ENCODE results near the gene ACTL8. TPM values are rescaled to one million over a fixed set of nuclear protein-coding genes. Genes with fewer than 3 reads are reported as not detected.

The ACTL8 gene
- total RNA-seq, 3 donors from 2014 or later, result not detected

DNA sequence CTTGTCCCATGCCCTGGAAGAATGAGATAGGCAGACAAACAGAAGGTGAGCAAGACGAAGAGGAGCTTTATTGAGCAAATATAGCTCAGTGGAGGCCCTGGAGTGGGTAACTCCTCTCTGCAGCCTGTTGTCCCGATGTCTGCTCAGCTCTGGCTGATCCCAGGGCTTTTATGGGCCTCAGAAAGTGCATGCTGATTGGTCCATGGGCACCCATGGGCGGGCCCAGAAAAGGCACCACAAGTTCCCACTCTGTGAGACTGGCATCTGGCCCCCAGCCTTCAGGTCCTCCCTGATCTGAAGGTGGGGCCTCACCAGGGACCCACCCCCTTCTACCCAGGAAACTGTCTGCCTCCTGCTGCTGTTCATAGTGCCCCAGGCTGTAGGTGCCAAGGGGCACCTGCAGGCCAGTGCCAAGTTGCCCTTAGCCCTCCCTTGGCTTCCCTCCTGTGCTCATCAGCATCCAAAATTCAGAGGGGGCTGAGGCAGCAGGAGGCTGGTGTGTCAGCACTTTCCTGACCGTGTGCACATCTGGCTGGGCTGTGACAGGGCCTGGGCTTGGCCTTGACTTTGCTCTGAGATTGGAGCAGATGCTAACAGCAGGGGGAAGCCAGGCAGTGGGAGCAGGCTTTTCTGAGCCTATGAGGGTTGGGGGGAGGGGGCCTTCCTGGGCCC lies 35.4 kb downstream of the ACTL8 start:
- Histone ChIP-seq H3K4me1 (no peaks in the 10 kb centered on the region), H3K9me3 (no peaks in the 10 kb centered on the region), H3K36me3 (no peaks in the 10 kb centered on the region), H3K4me3 (no peak overlapping the region), H3K27ac (no peak overlapping the region), H3K27me3 (peaks cover 0 to 40% of the 10 kb centered on the region in 2 donors)
- intact Hi-C loops (cut with DNase I; ENCODE audit: low total_unique reads), result no loop called here
- DNase-seq (ENCODE audit: low spot score in 2 of 2), result no peak
- TF ChIP-seq POLR2AphosphoS5 (IDR thresholded peaks at IDR 0.05) (no peak), POLR2A (IDR thresholded peaks at IDR 0.05) (no peak)
- TF ChIP-seq, protein P1, sequence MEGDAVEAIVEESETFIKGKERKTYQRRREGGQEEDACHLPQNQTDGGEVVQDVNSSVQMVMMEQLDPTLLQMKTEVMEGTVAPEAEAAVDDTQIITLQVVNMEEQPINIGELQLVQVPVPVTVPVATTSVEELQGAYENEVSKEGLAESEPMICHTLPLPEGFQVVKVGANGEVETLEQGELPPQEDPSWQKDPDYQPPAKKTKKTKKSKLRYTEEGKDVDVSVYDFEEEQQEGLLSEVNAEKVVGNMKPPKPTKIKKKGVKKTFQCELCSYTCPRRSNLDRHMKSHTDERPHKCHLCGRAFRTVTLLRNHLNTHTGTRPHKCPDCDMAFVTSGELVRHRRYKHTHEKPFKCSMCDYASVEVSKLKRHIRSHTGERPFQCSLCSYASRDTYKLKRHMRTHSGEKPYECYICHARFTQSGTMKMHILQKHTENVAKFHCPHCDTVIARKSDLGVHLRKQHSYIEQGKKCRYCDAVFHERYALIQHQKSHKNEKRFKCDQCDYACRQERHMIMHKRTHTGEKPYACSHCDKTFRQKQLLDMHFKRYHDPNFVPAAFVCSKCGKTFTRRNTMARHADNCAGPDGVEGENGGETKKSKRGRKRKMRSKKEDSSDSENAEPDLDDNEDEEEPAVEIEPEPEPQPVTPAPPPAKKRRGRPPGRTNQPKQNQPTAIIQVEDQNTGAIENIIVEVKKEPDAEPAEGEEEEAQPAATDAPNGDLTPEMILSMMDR (IDR thresholded peaks at IDR 0.05), result no peak

DNA sequence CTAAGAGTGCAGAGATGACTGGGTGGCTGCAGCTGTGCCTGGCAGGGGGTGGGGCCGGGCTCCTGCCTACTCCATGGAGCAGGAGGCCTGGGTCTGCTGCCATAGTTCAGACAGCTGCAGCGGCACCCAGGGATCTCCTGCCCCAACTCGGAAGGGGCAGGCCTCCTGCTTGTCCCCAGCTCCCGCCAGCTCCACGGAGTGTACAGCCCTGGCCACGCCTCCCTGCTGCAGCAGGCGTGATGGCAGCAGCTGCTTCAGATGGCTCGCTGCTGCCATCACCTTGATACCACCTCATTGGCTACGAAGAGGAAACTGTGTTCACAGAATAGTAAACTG lies 35.9 kb downstream of the ACTL8 start:
- Histone ChIP-seq H3K4me1 (no peaks in the 10 kb centered on the region), H3K27me3 (peaks cover 0 to 40% of the 10 kb centered on the region in 2 donors), H3K9me3 (no peaks in the 10 kb centered on the region), H3K4me3 (no peak overlapping the region), H3K36me3 (no peaks in the 10 kb centered on the region), H3K27ac (no peak overlapping the region)
- TF ChIP-seq, protein P1 (IDR thresholded peaks at IDR 0.05), result no peak
- no peak for TF ChIP-seq POLR2A (IDR thresholded peaks at IDR 0.05)
- TF ChIP-seq POLR2AphosphoS5 (IDR thresholded peaks at IDR 0.05), result no peak
- DNase-seq (ENCODE audit: low spot score in 2 of 2), result peak in 1 of 2 donors; percentile 5
- intact Hi-C loops (cut with DNase I; ENCODE audit: low total_unique reads), result no loop called here

DNA sequence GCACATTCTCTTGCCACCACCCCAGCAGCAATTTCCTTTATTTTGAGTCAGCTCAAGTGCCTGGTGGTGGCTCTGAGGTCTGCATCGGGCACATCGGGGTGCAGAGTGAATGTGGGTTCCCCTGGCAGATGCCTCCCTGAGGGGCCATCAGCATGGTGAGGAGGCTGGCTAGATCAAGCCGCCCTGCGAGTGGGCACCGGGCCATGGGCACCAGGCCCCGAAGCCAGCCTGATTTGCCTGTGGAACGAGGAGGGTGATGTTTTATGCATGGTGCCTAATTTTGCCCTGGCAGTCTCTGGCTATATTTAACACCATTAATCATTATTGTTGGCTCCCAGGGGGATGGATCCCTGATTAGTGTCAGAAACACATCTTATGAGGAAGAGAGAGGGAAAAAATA lies 36.3 kb downstream of the ACTL8 start:
- Histone ChIP-seq H3K27me3 (peaks cover 0 to 42% of the 10 kb centered on the region in 2 donors), H3K36me3 (no peaks in the 10 kb centered on the region), H3K4me3 (no peak overlapping the region), H3K4me1 (no peaks in the 10 kb centered on the region), H3K27ac (no peak overlapping the region), H3K9me3 (no peaks in the 10 kb centered on the region)
- intact Hi-C loops (cut with DNase I; ENCODE audit: low total_unique reads), result no loop called here
- no peak for TF ChIP-seq POLR2A (IDR thresholded peaks at IDR 0.05)
- no peak for TF ChIP-seq POLR2AphosphoS5 (IDR thresholded peaks at IDR 0.05)
- TF ChIP-seq, protein P1 (IDR thresholded peaks at IDR 0.05), result no peak
- peak in 1 of 2 donors; percentile 38 for DNase-seq (ENCODE audit: low spot score in 2 of 2)

DNA sequence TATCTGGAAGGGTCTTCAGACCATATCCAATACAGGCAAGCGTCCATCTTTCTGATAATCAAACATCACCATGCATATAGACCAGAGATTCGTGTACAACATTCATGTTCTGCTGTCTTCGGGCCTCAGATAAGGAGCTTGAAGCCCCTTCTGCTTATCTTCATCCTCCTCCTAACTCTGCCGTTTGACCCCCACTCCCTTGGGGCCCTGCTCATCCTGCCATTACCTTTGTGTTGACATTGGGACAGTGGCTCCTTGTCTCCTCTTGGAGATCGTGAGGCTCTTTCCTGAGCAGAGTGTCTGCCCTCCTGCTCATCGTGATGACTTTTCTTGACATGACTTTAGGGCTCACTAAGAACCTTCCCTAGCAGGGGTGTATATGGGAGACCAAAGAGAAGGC lies 37.3 kb downstream of the ACTL8 start:
- no peaks in the 10 kb centered on the region for H3K36me3 ChIP-seq
- intact Hi-C loops (cut with DNase I; ENCODE audit: low total_unique reads), result no loop called here
- H3K9me3 ChIP-seq, result no peaks in the 10 kb centered on the region
- H3K4me3 ChIP-seq, result no peak overlapping the region
- TF ChIP-seq POLR2A (IDR thresholded peaks at IDR 0.05) (no peak), POLR2AphosphoS5 (IDR thresholded peaks at IDR 0.05) (no peak)
- TF ChIP-seq, protein P1 (IDR thresholded peaks at IDR 0.05), result no peak
- H3K27me3 ChIP-seq, result peaks cover 0 to 51% of the 10 kb centered on the region in 2 donors
- no peak overlapping the region for H3K27ac ChIP-seq
- DNase-seq (ENCODE audit: low spot score in 2 of 2), result no peak
- no peaks in the 10 kb centered on the region for H3K4me1 ChIP-seq

DNA sequence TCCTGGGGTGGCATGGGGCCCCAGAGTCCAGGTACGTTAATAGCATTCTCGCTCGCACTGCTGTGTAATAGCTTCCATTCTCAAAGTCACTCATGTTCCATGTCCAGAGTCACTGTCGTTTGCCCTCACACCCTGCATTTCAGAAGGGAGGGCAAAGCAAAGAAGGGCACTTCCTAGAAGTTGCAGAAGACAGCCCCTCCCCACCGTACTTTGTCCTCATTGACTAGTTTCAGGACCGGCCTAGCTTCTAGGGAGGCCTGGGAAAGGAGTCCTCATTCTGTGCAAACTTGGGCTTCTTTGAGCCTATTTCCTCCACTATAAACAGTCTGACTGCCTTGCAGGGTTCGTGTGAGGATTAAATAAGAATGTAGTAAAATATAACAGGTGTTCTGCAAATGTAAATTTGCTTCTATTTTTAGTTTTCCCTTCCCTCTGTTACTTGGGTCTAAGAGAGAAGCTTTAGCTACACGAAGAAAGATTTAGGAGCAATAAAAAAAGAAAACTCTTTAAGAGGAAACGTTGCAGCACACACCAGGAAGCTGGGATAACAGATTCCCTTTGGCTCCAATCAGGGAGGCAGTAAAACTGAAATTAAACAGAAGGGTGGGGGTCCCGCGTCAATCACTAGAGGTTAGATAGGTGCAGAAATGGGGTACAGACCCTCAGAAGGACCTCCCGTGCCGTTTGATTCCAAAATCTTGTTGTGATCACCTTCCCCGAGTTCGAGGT lies 40.1 kb downstream of the ACTL8 start:
- H3K27ac ChIP-seq, result no peak overlapping the region
- intact Hi-C loops (cut with DNase I; ENCODE audit: low total_unique reads), result no loop called here
- no peak for DNase-seq (ENCODE audit: low spot score in 2 of 2)
- TF ChIP-seq POLR2A (IDR thresholded peaks at IDR 0.05) (no peak), POLR2AphosphoS5 (IDR thresholded peaks at IDR 0.05) (no peak)
- TF ChIP-seq, protein P1 (IDR thresholded peaks at IDR 0.05), result no peak
- no peaks in the 10 kb centered on the region for H3K9me3 ChIP-seq
- no peaks in the 10 kb centered on the region for H3K36me3 ChIP-seq
- H3K4me1 ChIP-seq, result no peaks in the 10 kb centered on the region
- H3K4me3 ChIP-seq, result no peak overlapping the region
- H3K27me3 ChIP-seq, result peaks cover 0 to 64% of the 10 kb centered on the region in 2 donors
